Loucy (cell line): ENCODE results near the gene OR51Q1.

Experiments
- H2AFZ ChIP-seq: fragments of 200-600 bp; sonication (generic); 2 replicates; pipeline ENCODE4 v1.6.0; 2016; ENCODE audit warnings: antibody characterized with exemption, mild to moderate bottlenecking, low read length, moderate library complexity
- H3F3A ChIP-seq: fragments of 200-600 bp; 2 replicates; pipeline ENCODE4 v1.6.0; 2016; ENCODE audit warnings: antibody characterized with exemption, low read depth, mild to moderate bottlenecking
- H3K27me3 ChIP-seq: fragments of 200-600 bp; sonication (generic); 2 replicates; pipeline ENCODE4 v1.6.1; 2014; ENCODE audit warnings: low read length, mild to moderate bottlenecking; ENCODE audit not compliant: insufficient read depth, poor library complexity, severe bottlenecking
- H3K36me3 ChIP-seq: fragments of 200-600 bp; sonication (generic); 2 replicates; pipeline ENCODE4 v1.6.1; 2016; ENCODE audit warnings: low read length; ENCODE audit not compliant: insufficient read depth
- H3K4me1 ChIP-seq: fragments of 200-600 bp; sonication (generic); 2 replicates; pipeline ENCODE4 v1.5.1; 2014; ENCODE audit warnings: low read length, mild to moderate bottlenecking; ENCODE audit not compliant: insufficient read depth, poor library complexity, severe bottlenecking
- H3K4me2 ChIP-seq: fragments of 200-600 bp; sonication (generic); 2 replicates; pipeline ENCODE4 v1.6.0; 2014; ENCODE audit warnings: antibody characterized with exemption, low read length, low read depth, mild to moderate bottlenecking; ENCODE audit not compliant: poor library complexity, severe bottlenecking
- H3K4me3 ChIP-seq: fragments of 200-600 bp; sonication (generic); 2 replicates; pipeline ENCODE4 v1.5.1; 2014; ENCODE audit warnings: low read length, mild to moderate bottlenecking, mixed read lengths; ENCODE audit not compliant: poor library complexity, severe bottlenecking
- H3K79me2 ChIP-seq: fragments of 200-600 bp; sonication (generic); 2 replicates; pipeline ENCODE4 v1.6.1; 2014; ENCODE audit warnings: low read length; ENCODE audit not compliant: insufficient read depth
- H3K9ac ChIP-seq: fragments of 200-600 bp; sonication (generic); 2 replicates; pipeline ENCODE4 v1.6.0; 2014; ENCODE audit warnings: mild to moderate bottlenecking, low read depth, low read length, moderate library complexity; ENCODE audit not compliant: poor library complexity, severe bottlenecking
- H3K9me2 ChIP-seq: fragments of 200-600 bp; sonication (generic); replicated peaks from 2 replicates; pipeline ENCODE4 v1.6.1; 2016; ENCODE audit warnings: low read depth, low read length, mixed read lengths
- H3K9me3 ChIP-seq: fragments of 200-600 bp; sonication (generic); 2 replicates; pipeline ENCODE4 v1.6.1; 2014; ENCODE audit warnings: mild to moderate bottlenecking, antibody characterized with exemption, low read length, low read depth; ENCODE audit not compliant: insufficient read depth
- H4K20me1 ChIP-seq: fragments of 200-600 bp; sonication (generic); 2 replicates; pipeline ENCODE4 v1.6.0; 2014; ENCODE audit warnings: antibody characterized with exemption, low read length, mild to moderate bottlenecking; ENCODE audit not compliant: insufficient read depth, poor library complexity, severe bottlenecking
- EZH2phosphoT487 ChIP-seq: fragments of 200-600 bp; IDR thresholded peaks from 2 replicates; pipeline ENCODE4 v1.6.1; 2018; ENCODE audit warnings: antibody characterized with exemption, mild to moderate bottlenecking, moderate library complexity, borderline replicate concordance
- TF ChIP-seq, protein P1 (sequence below): fragments of 200-600 bp; sonication (generic); conservative IDR thresholded peaks from 2 replicates; pipeline ENCODE4 v1.5.1; 2014; ENCODE audit warnings: mild to moderate bottlenecking, antibody characterized with exemption, low read length

The OR51Q1 gene

DNA sequence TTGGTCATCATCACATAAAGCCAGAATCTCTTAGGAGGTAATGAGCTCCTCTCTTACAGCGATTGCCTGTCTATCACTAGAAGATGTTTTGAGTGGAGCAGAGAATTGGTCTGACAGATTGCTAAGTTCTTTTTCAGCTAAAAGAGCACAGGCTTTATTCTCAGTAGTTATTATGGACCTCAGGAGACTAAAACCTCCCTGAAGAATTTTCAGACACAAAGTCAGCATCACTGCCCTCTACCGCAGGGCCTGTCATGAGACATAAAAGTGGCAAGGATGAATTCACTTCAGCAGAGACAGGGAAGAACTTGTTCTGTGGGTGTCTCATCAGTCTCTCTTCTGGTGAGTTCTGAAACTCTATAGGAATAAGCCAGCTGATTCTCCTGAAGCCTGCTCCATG, 27.1 kb downstream of the OR51Q1 start, which contains the start of gene OR51I2:
OR51I2 (plus strand) TSS at position 301 of the 400 bp plus-strand sequence. CDS start 4,166 bp downstream, outside the sequence.
- H3K9me2 ChIP-seq = no peaks in the 10 kb centered on the region
- no peak within 1 kb of the TSS for H3K4me2 ChIP-seq
- H3K4me1 ChIP-seq = no peaks in the 10 kb centered on the region
- no peak for TF ChIP-seq EZH2phosphoT487
- TF ChIP-seq, protein P1, sequence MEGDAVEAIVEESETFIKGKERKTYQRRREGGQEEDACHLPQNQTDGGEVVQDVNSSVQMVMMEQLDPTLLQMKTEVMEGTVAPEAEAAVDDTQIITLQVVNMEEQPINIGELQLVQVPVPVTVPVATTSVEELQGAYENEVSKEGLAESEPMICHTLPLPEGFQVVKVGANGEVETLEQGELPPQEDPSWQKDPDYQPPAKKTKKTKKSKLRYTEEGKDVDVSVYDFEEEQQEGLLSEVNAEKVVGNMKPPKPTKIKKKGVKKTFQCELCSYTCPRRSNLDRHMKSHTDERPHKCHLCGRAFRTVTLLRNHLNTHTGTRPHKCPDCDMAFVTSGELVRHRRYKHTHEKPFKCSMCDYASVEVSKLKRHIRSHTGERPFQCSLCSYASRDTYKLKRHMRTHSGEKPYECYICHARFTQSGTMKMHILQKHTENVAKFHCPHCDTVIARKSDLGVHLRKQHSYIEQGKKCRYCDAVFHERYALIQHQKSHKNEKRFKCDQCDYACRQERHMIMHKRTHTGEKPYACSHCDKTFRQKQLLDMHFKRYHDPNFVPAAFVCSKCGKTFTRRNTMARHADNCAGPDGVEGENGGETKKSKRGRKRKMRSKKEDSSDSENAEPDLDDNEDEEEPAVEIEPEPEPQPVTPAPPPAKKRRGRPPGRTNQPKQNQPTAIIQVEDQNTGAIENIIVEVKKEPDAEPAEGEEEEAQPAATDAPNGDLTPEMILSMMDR = no peak
- H2AFZ ChIP-seq = no peak within 1 kb of the TSS
- no peaks in the 10 kb centered on the region for H3K36me3 ChIP-seq
- no peaks in the 10 kb centered on the region for H3K27me3 ChIP-seq
- H4K20me1 ChIP-seq = no peaks in the 10 kb centered on the region
- no peak within 1 kb of the TSS for H3K9ac ChIP-seq
- no peaks in the 10 kb centered on the region for H3K9me3 ChIP-seq
- H3F3A ChIP-seq = no peaks in the 10 kb centered on the region
- no peaks in the 10 kb centered on the region for H3K79me2 ChIP-seq
- H3K4me3 ChIP-seq = no peak within 1 kb of the TSS

DNA sequence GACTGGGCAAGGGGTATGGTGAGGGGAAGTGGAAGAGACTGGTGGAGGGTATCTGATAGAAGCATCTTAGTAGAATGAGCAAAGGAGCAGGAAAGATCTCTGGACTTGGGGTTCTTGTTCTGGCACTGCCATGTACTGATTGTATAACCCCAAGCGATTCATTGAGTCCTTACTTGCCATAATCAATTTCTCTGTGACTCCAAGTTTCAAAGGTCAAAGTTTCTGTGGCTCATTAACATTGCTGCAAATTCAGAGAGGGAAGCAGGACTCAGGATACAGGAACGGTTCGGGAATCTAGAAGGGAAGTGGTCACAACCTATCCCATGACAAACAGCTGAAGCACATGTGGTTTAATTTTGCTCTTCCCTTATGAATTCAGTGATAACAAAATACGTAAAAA, 27.5 kb downstream of the OR51Q1 start:
- TF ChIP-seq, protein P1 = no peak
- no peak for TF ChIP-seq EZH2phosphoT487
- Histone ChIP-seq H3K4me1 (no peaks in the 10 kb centered on the region), H3K27me3 (no peaks in the 10 kb centered on the region), H4K20me1 (no peaks in the 10 kb centered on the region), H3K9me3 (no peaks in the 10 kb centered on the region), H3K79me2 (no peaks in the 10 kb centered on the region), H3K4me3 (no peak overlapping the region), H2AFZ (no peak overlapping the region), H3K4me2 (no peak overlapping the region), H3F3A (no peaks in the 10 kb centered on the region), H3K9me2 (no peaks in the 10 kb centered on the region), H3K36me3 (no peaks in the 10 kb centered on the region), H3K9ac (no peak overlapping the region)

DNA sequence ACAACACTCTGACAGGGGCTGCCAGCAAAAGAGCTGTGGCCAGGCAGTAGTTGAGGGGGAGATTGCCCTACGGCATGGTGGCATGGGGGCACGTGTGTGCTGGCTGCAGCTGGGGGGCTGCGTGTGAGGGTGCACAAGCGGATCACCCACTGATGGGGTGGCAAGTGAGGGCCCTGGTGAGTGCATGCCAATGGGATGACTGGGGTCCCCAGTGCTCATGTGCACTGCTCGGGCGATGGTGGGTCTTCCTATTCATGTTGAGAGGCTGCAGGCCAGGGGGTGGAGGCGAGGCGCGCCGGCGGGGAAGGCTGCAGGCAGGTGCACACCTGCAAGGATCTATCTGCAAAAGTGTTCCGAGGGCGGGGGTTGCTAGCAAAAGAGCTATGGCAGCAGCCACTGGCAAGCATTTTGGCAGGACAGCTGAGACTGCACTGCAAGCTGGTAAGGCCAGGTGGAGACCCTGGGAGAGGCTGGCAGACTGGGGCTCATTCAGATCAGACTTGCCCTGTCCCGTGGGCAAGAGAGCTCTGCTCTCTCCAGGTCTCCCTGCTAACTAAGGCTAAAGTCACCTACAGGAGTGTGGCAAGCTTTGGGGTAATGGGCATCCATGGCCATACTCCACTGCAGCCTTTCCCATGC, 39.2 kb downstream of the OR51Q1 start:
- Histone ChIP-seq H3K9me3 (no peaks in the 10 kb centered on the region), H3K4me2 (no peak overlapping the region), H3K9me2 (no peaks in the 10 kb centered on the region), H4K20me1 (no peaks in the 10 kb centered on the region), H3K4me1 (no peaks in the 10 kb centered on the region), H3F3A (no peaks in the 10 kb centered on the region), H3K27me3 (no peaks in the 10 kb centered on the region), H3K9ac (no peak overlapping the region), H3K36me3 (no peaks in the 10 kb centered on the region), H3K4me3 (no peak overlapping the region), H2AFZ (no peak overlapping the region), H3K79me2 (no peaks in the 10 kb centered on the region)
- TF ChIP-seq, protein P1 = no peak
- TF ChIP-seq EZH2phosphoT487 = no peak
